H9 (cell line): ENCODE data around the gene PPP4R2. TPM values are rescaled to one million over a fixed set of nuclear protein-coding genes. Genes with fewer than 3 reads are reported as not detected.

Source experiments
- DNase-seq: peaks from one replicate; pipeline ENCODE4 v3.0.0-alpha.2; 2017
- H2AFZ ChIP-seq: one replicate; pipeline ENCODE4 v1.6.1; 2013; ENCODE audit warnings: mild to moderate bottlenecking, low read length, control low read depth, moderate library complexity
- H2AK5ac ChIP-seq: 2 replicates; pipeline ENCODE4 v1.6.1; 2013; ENCODE audit warnings: low read length, control low read depth, mixed read lengths; ENCODE audit not compliant: insufficient read length
- H2BK120ac ChIP-seq: one replicate; pipeline ENCODE4 v1.6.1; 2013; ENCODE audit warnings: low read depth, mild to moderate bottlenecking, low read length, control low read depth, inconsistent platforms; ENCODE audit not compliant: poor library complexity, severe bottlenecking
- H2BK12ac ChIP-seq: 2 replicates; pipeline ENCODE4 v1.6.1; 2013; ENCODE audit warnings: low read length, control low read depth, mixed read lengths, low read depth; ENCODE audit not compliant: insufficient read length
- H2BK15ac ChIP-seq: 2 replicates; pipeline ENCODE4 v1.6.1; 2013; ENCODE audit warnings: low read depth, low read length, control low read depth
- H2BK20ac ChIP-seq: one replicate; pipeline ENCODE4 v1.6.1; 2013; ENCODE audit warnings: low read depth, mild to moderate bottlenecking, low read length, control low read depth, inconsistent platforms; ENCODE audit not compliant: poor library complexity, severe bottlenecking
- H2BK5ac ChIP-seq: 2 replicates; pipeline ENCODE4 v1.6.1; 2013; ENCODE audit warnings: low read length, control low read depth, mixed read lengths; ENCODE audit not compliant: insufficient read length
- H3K14ac ChIP-seq: 2 replicates; pipeline ENCODE4 v1.6.1; 2013; ENCODE audit warnings: low read length, control low read depth; ENCODE audit not compliant: insufficient read depth
- H3K18ac ChIP-seq: 2 replicates; pipeline ENCODE4 v1.6.1; 2013; ENCODE audit warnings: low read depth, mild to moderate bottlenecking, mixed read lengths, low read length, control low read depth; ENCODE audit not compliant: insufficient read length
- H3K23ac ChIP-seq: 2 replicates; pipeline ENCODE4 v1.6.1; 2013; ENCODE audit warnings: low read length, control low read depth, mixed read lengths, low read depth; ENCODE audit not compliant: insufficient read length
- H3K23me2 ChIP-seq: 2 replicates; pipeline ENCODE4 v1.6.1; 2013; ENCODE audit warnings: low read depth, mild to moderate bottlenecking, mixed read lengths, low read length, control low read depth; ENCODE audit not compliant: insufficient read length, poor library complexity, severe bottlenecking
- H3K27ac ChIP-seq: 2 replicates; pipeline ENCODE4 v1.5.1; 2013; ENCODE audit warnings: low read length, control low read depth, mixed read lengths, low read depth; ENCODE audit not compliant: insufficient read length
- H3K27me3 ChIP-seq: 2 replicates; pipeline ENCODE4 v1.6.1; 2013; ENCODE audit warnings: low read length, control low read depth, inconsistent platforms; ENCODE audit not compliant: insufficient read depth
- H3K4ac ChIP-seq: 2 replicates; pipeline ENCODE4 v1.6.1; 2013; ENCODE audit warnings: low read depth, mild to moderate bottlenecking, control low read depth, inconsistent platforms, low read length, moderate library complexity
- H3K4me1 ChIP-seq: 2 replicates; pipeline ENCODE4 v1.6.1; 2013; ENCODE audit warnings: low read length, control low read depth, inconsistent platforms; ENCODE audit not compliant: insufficient read depth
- H3K4me2 ChIP-seq: 2 replicates; pipeline ENCODE4 v1.6.1; 2013; ENCODE audit warnings: low read length, control low read depth, mixed read lengths; ENCODE audit not compliant: insufficient read length, insufficient read depth
- H3K56ac ChIP-seq: 2 replicates; pipeline ENCODE4 v1.6.1; 2013; ENCODE audit warnings: low read depth, mild to moderate bottlenecking, mixed read lengths, low read length, control low read depth; ENCODE audit not compliant: insufficient read length
- H3K79me1 ChIP-seq: 2 replicates; pipeline ENCODE4 v1.6.1; 2013; ENCODE audit warnings: low read depth, mild to moderate bottlenecking, moderate library complexity, low read length, control low read depth, inconsistent platforms; ENCODE audit not compliant: insufficient read depth, poor library complexity, severe bottlenecking
- H3K79me2 ChIP-seq: 2 replicates; pipeline ENCODE4 v1.6.1; 2013; ENCODE audit warnings: low read length, control low read depth, inconsistent platforms; ENCODE audit not compliant: insufficient read depth
- H3K9ac ChIP-seq: 2 replicates; pipeline ENCODE4 v1.6.1; 2013; ENCODE audit warnings: low read length, control low read depth, mixed read lengths; ENCODE audit not compliant: insufficient read length; ENCODE audit errors: extremely low read depth
- H3K9me3 ChIP-seq: one replicate; pipeline ENCODE4 v1.6.1; 2013; ENCODE audit warnings: low read depth, low read length, inconsistent platforms; ENCODE audit not compliant: control insufficient read depth
- H3T11ph ChIP-seq: one replicate; pipeline ENCODE4 v1.6.1; 2013; ENCODE audit warnings: mild to moderate bottlenecking, low read length, control low read depth, inconsistent platforms
- H4K20me1 ChIP-seq: one replicate; pipeline ENCODE4 v1.6.1; 2013; ENCODE audit not compliant: control insufficient read depth, insufficient read length, insufficient read depth
- H4K5ac ChIP-seq: 2 replicates; pipeline ENCODE4 v1.6.1; 2013; ENCODE audit warnings: low read depth, mild to moderate bottlenecking, mixed read lengths, low read length, control low read depth; ENCODE audit not compliant: insufficient read length
- H4K8ac ChIP-seq: replicated peaks from 2 replicates; pipeline ENCODE4 v1.6.1; 2013; ENCODE audit warnings: low read length, control low read depth, mixed read lengths, low read depth; ENCODE audit not compliant: insufficient read length
- H4K91ac ChIP-seq: 2 replicates; pipeline ENCODE4 v1.6.1; 2013; ENCODE audit warnings: low read depth, mild to moderate bottlenecking, moderate library complexity, mixed read lengths, low read length, control low read depth; ENCODE audit not compliant: insufficient read length
- H3K27ac Mint-ChIP-seq, 3 experiments: 2 replicates in 2 of 3; 3 replicates in 1 of 3; pipeline ENCODE4 v1.8.0; 2020 to 2021; ENCODE audit warnings: mixed read lengths in 3 of 3, mild to moderate bottlenecking in 1 of 3, moderate library complexity in 1 of 3
- H3K27me3 Mint-ChIP-seq: 2 replicates; pipeline ENCODE4 v1.8.0; 2021; ENCODE audit warnings: low read depth, mild to moderate bottlenecking, moderate library complexity, mixed read lengths
- H3K36me3 Mint-ChIP-seq, 3 experiments: 2 replicates in 2 of 3; 3 replicates in 1 of 3; pipeline ENCODE4 v1.8.0; 2020 to 2021; ENCODE audit warnings: low read depth in 3 of 3, mixed read lengths in 3 of 3; ENCODE audit not compliant: insufficient read depth in 1 of 3
- H3K4me1 Mint-ChIP-seq, 2 experiments: 2 replicates each; pipeline ENCODE4 v1.8.0; 2020; ENCODE audit warnings: mixed read lengths in 2 of 2
- H3K4me3 Mint-ChIP-seq, 2 experiments: 2 replicates in 1 of 2; 3 replicates in 1 of 2; pipeline ENCODE4 v1.8.0; 2020 to 2021; ENCODE audit warnings: mild to moderate bottlenecking in 2 of 2, mixed read lengths in 2 of 2, moderate library complexity in 1 of 2
- H3K9me3 Mint-ChIP-seq, 2 experiments: 2 replicates in 1 of 2; 3 replicates in 1 of 2; pipeline ENCODE4 v1.8.0; 2020; ENCODE audit warnings: mild to moderate bottlenecking in 2 of 2, mixed read lengths in 2 of 2, moderate library complexity in 1 of 2
- CTCF ChIP-seq: fragments of 200-600 bp; sonication (generic); conservative IDR thresholded peaks from 3 replicates; pipeline ENCODE4 v1.8.0; 2021; ENCODE audit warnings: antibody characterized with exemption, mild to moderate bottlenecking
- WGBS: extraction: QIAGEN DNeasy Blood & Tissue Kit; methylation state at CpG from one replicate; pipeline ENCODE4 v1.1.7; 2013; ENCODE audit warnings: missing lambda C conversion rate, low lambda C conversion rate, mixed read lengths; ENCODE audit not compliant: insufficient read length; ENCODE audit errors: extremely low coverage; 5-methylcytosine and 5-hydroxymethylcytosine counted together
- total RNA-seq: library from RNA; stranded (reverse); gene quantifications from 2 replicates; pipeline ENCODE4 v1.2.1, GENCODE V29; 2021

Gene PPP4R2
- total RNA-seq, 1 experiment from 2014 or later = 132 TPM

DNA sequence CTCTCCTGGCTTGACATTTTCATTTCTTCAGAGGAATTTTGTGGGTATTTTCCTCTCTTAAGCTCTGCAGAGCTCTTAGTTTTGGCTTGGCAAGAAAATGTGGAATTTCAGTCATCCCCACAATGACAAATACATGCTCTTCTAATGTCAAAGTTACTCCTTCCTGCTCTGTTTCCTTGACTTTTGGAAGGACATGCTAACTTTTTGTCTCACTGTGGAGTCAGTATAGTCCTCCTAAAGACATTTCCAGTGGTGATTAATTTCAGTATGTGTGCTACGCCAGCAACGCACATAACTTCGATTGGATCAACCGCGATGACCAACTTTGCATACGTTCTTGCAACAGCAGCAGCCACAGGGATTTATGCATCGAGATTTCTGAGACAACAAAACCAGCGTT, 78.2 kb downstream of the PPP4R2 start:
- H3K79me1 ChIP-seq = no peaks in the 10 kb centered on the region
- H3K4me1 ChIP-seq = peaks cover 6% of the 10 kb centered on the region; the same call in 1 of the 2 replicates
- H3K9me3 Mint-ChIP-seq = no peaks in the 10 kb centered on the region
- no peak overlapping the region for H3K4me3 Mint-ChIP-seq
- peaks cover 23 to 27% of the 10 kb centered on the region in 2 experiments for H3K4me1 Mint-ChIP-seq
- H3K36me3 Mint-ChIP-seq = no peaks in the 10 kb centered on the region
- H3K27me3 Mint-ChIP-seq = no peaks in the 10 kb centered on the region
- no peak overlapping the region for H4K5ac ChIP-seq
- no peak overlapping the region for H3K14ac ChIP-seq
- no peak overlapping the region for H3K18ac ChIP-seq
- no peaks in the 10 kb centered on the region for H3K79me2 ChIP-seq
- H3K4me2 ChIP-seq = no peak overlapping the region
- no peak overlapping the region for H3K27ac ChIP-seq
- H2AK5ac ChIP-seq = no peak overlapping the region
- no peak overlapping the region for H2BK12ac ChIP-seq
- no peaks in the 10 kb centered on the region for H3K9me3 ChIP-seq
- no peaks in the 10 kb centered on the region for H3K23me2 ChIP-seq
- H2BK15ac ChIP-seq = no peak overlapping the region
- no peak overlapping the region for H3K9ac ChIP-seq
- H3K23ac ChIP-seq = no peak overlapping the region
- H3K27me3 ChIP-seq = no peaks in the 10 kb centered on the region
- no peak overlapping the region for H4K8ac ChIP-seq
- no peak overlapping the region for H2AFZ ChIP-seq
- TF ChIP-seq CTCF = no peak
- H3K27ac Mint-ChIP-seq = no peak overlapping the region
- no CpG with 5 or more reads among the region's 8 CpGs for WGBS
- no peak overlapping the region for H3K4ac ChIP-seq
- no peak overlapping the region for H4K91ac ChIP-seq
- H3K56ac ChIP-seq = no peak overlapping the region
- DNase-seq = no peak
- H2BK120ac ChIP-seq = no peak overlapping the region
- H2BK20ac ChIP-seq = no peak overlapping the region
- no peak overlapping the region for H2BK5ac ChIP-seq
- H3T11ph ChIP-seq = no peak overlapping the region
- H4K20me1 ChIP-seq = no peaks in the 10 kb centered on the region
